AG09319 (cell line): ENCODE measurements around the gene ZNF202.

Experiments used
- DNase-seq: peaks from one replicate; pipeline ENCODE4 v3.0.0-alpha.2; 2010; ENCODE audit warnings: low read depth; ENCODE audit errors: extremely low read depth
- TF ChIP-seq, protein P1 (sequence below): IDR thresholded peaks from 2 replicates; pipeline ENCODE4 v1.5.1; 2011; ENCODE audit warnings: low read depth, mild to moderate bottlenecking, inconsistent platforms, low read length, moderate library complexity

ZNF202 gene

DNA sequence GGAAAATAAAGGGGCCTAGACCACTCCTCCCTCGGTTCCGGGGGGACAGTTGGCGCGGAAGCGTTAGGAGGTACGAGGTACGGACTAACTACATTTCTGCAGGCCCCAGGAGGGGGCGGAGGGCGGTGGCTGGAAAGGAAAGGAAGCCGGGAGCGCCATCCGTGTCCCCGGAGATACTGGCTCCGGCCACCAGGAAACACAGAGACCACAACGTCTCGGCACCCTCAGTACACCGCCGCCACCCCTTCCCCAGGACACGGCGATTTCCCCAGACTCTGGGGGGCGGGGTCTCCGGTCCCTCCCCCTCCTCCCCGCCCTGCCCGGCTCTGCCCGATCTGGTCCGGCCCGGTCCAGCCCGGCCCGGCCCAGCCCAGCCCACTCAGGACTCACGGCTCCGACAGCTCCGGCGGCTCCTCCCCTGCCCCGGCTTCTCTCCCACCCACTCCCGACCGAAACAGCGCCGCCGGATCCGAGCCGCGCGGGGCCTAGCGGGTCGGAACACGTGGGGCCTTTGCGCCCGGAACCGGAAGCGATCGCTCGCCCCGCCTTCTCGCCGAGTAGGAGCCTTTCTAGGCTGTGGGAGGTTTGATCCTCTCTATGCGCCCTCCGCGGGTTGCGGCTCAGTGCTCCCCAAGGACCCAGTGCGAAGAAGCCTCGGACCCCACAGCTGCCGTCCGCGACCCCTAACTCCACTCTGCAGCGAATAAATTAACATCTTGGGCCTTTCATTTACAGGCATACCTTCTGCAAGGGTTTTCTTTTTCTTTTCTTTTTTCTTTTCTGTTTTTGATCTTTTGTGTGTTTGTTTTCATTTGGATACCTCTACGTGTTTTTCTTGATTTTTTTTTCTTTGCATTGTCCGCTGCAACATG is at the start of gene ZNF202:
Gene ZNF202 (minus strand): TSS at position 502 of the 872 bp plus-strand sequence. CDS start 10,772 bp downstream, outside the sequence.
- DNase-seq, result peak; percentile 67
- TF ChIP-seq, protein P1, sequence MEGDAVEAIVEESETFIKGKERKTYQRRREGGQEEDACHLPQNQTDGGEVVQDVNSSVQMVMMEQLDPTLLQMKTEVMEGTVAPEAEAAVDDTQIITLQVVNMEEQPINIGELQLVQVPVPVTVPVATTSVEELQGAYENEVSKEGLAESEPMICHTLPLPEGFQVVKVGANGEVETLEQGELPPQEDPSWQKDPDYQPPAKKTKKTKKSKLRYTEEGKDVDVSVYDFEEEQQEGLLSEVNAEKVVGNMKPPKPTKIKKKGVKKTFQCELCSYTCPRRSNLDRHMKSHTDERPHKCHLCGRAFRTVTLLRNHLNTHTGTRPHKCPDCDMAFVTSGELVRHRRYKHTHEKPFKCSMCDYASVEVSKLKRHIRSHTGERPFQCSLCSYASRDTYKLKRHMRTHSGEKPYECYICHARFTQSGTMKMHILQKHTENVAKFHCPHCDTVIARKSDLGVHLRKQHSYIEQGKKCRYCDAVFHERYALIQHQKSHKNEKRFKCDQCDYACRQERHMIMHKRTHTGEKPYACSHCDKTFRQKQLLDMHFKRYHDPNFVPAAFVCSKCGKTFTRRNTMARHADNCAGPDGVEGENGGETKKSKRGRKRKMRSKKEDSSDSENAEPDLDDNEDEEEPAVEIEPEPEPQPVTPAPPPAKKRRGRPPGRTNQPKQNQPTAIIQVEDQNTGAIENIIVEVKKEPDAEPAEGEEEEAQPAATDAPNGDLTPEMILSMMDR, result peak; percentile 8

DNA sequence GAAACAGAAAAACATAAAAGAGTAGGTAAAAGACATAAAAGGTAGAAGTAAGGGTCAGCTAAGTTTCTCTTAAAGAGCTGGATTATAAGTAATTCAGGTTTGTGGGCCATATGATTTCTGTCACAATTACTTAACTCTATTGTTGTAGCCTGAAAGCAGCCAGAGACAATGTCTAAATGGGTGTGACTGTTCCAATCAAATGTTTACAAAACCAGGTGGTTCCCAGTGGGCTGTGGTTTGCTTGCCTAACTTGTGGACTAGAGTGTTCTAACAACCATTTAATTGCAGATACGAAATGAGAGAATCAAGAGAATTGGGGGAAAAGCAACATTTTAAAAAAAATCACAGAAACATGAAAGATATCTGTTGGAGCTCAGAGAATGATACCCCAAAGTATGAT is 42.1 kb upstream of the ZNF202 start:
- TF ChIP-seq, protein P1, result no peak
- no peak for DNase-seq

DNA sequence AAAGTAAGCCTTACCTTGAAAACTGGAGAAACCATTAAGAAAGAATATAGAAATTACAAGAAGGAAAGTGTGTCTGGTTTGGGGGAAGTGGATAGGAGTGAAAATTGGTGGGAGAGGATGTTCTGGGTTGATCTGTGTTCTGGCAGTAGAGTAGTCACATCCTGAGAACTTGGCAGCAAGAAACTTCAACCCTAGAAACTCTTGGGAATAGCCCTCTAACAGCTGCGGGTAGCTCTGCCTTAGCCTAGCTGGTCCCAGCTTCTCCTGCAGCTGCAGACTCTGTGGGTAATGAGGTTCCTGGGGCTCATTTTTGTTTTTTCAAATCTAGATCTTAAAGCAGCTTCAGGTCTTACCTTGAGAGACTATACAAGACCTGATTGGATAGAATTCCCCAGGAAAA is 37.1 kb upstream of the ZNF202 start:
- TF ChIP-seq, protein P1, result no peak
- no peak for DNase-seq

DNA sequence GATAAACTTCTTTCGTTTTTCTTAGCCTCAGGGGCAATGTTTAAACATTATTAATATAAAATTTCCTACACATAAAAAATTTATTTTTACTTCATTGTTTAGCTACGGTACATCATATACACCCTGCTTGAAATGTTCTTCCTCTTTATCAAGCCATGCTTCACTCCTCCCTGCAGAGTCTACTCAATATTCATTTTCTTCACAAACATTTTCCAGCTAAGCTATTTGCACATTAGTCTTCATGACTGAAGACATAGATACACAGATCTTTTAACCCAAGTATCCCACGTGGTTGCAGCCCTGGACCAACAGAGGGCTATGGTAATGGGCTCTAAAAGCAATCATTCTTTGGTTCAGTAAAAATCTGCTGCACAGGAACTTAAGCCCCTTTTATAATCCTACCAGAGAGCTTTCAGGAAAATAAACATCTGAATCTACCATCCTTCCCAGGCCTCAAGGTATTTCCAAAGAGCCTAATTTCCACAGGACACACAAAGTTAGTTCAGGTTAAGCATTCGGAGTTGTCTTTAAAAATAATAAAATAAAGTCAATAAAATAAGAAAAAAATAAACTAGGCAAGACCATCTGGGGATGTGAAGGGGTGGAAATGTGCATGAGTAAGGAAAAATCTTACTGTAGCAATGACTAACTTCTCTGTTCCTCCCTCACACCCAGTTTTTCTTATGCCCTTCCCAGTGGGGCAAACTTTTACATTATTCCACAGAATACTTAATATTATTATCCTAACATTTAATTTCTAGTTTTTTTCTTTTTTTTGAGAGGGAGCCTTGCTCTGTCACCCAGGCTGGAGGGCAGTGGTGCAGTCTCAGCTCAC is 34.5 kb upstream of the ZNF202 start:
- no peak for DNase-seq

DNA sequence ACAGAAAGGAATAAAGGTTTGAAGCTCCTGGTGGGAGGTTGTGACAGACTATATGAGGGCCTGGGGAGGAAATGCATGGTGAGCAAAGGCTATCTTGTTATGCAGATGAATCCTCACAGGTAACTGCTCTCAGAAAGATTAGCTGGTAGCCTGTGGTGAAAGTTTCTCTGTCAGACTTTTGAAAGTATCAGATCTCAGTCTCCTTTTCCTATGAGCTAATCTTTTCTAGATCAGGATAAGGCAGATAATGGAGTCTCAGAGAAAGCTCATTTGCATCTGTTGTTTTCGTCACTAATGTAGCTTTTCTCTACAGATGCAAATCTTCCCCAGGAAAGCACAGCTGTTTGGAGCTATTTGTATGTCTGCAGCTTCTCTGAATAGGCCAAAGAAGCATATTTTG is 33.8 kb upstream of the ZNF202 start:
- no peak for DNase-seq

More for the DNA sequence above, 34.5 kb upstream of the ZNF202 start:
- TF ChIP-seq, protein P1, result no peak

DNA sequence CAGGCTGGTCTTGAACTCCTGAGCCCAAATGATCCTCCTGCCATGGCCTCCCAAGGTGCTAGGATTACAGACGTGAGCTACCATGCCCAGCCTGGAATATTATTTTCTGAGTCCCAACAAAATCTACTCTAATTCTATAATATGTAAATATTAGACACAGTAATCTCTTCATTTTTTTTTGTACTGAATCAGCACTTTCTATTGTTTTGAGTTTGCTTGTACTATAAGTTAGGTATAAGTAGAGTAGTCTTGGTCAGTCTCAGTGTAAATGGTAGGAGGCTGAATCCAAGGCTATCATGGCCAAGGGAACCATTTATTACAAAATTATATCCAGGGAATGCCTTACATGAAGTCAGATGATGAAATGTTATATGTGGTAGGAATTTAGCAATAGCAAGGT is 32.5 kb upstream of the ZNF202 start:
- DNase-seq, result no peak
- TF ChIP-seq, protein P1, result no peak

More for the DNA sequence above, 33.8 kb upstream of the ZNF202 start:
- TF ChIP-seq, protein P1, result no peak

DNA sequence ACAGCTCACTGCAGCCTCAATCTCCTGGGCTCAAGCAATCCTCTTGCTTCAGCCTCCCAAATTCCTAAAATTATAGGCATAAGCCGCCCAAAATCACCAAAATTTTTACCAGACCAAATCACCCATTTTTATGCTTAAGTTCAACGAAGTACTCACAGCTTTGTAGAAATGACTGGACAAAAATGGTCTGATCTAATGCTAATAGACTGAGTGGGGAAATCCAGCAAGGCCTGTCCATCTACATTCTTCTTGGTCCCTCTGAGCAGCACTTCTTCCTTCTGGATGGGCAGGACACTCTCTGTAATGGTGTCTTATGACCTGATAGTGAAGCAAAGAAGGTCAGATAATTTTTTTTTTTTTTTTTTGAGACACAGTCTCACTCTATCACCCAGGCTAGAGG is 31.6 kb upstream of the ZNF202 start:
- TF ChIP-seq, protein P1, result no peak
- no peak for DNase-seq
